Muscle layer of colon (tissue), 2 donors: ENCODE measurements around the gene SEMA4F.
A peak's percentile ranks its signal among the peaks of the same experiment; 100 is the strongest.
"Not testable (repeated sequence)": the region's sequence is repeated elsewhere in the genome, so short reads cannot be mapped to it uniquely, and the experiment has no call there.

Experiments used
- H3K27ac ChIP-seq: one replicate; pipeline ENCODE4 v1.7.0; 2013; ENCODE audit warnings: low read depth, mild to moderate bottlenecking, low read length, moderate library complexity
- H3K27me3 ChIP-seq, 2 donors: one replicate each; pipeline ENCODE4 v1.7.0; 2013; ENCODE audit warnings: low read length in 2 of 2, mild to moderate bottlenecking in 2 of 2; ENCODE audit not compliant: insufficient read depth in 2 of 2, control insufficient read depth in 1 of 2
- H3K36me3 ChIP-seq: one replicate; pipeline ENCODE4 v1.7.0; 2013; ENCODE audit warnings: mild to moderate bottlenecking, low read length; ENCODE audit not compliant: insufficient read depth
- H3K4me1 ChIP-seq: one replicate; pipeline ENCODE4 v1.7.0; 2013; ENCODE audit warnings: mild to moderate bottlenecking, low read length; ENCODE audit not compliant: insufficient read depth
- H3K4me3 ChIP-seq, 2 donors: one replicate each; pipeline ENCODE4 v1.7.0; 2013; ENCODE audit warnings: low read length in 2 of 2, low read depth in 1 of 2, mild to moderate bottlenecking in 1 of 2, moderate library complexity in 1 of 2
- H3K9ac ChIP-seq: one replicate; pipeline ENCODE4 v1.7.0; 2013; ENCODE audit warnings: low read length
- H3K9me3 ChIP-seq: one replicate; pipeline ENCODE4 v1.7.0; 2013; ENCODE audit warnings: mild to moderate bottlenecking, low read length
- donor health status: abdominal sarcoma.
- donor health status: Adenocarcinoma of cecum.

The SEMA4F gene, protein sequence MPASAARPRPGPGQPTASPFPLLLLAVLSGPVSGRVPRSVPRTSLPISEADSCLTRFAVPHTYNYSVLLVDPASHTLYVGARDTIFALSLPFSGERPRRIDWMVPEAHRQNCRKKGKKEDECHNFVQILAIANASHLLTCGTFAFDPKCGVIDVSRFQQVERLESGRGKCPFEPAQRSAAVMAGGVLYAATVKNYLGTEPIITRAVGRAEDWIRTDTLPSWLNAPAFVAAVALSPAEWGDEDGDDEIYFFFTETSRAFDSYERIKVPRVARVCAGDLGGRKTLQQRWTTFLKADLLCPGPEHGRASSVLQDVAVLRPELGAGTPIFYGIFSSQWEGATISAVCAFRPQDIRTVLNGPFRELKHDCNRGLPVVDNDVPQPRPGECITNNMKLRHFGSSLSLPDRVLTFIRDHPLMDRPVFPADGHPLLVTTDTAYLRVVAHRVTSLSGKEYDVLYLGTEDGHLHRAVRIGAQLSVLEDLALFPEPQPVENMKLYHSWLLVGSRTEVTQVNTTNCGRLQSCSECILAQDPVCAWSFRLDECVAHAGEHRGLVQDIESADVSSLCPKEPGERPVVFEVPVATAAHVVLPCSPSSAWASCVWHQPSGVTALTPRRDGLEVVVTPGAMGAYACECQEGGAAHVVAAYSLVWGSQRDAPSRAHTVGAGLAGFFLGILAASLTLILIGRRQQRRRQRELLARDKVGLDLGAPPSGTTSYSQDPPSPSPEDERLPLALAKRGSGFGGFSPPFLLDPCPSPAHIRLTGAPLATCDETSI

GRCh38 chr2:74653985-74654882, at the start of gene SEMA4F:
SEMA4F (plus strand) TSS chr2:74654247; CDS start chr2:74654377, 130 bp downstream.
- Histone ChIP-seq H3K4me3 (peak within 1 kb of the TSS; percentile 51 to 76), H3K36me3 (peaks cover 4% of the 10 kb centered on the region), H3K27ac (peak within 1 kb of the TSS; percentile 6), H3K9ac (peak within 1 kb of the TSS; percentile 44), H3K9me3 (no peaks in the 10 kb centered on the region), H3K4me1 (peaks cover 13% of the 10 kb centered on the region), H3K27me3 (peaks cover 0 to under 1% of the 10 kb centered on the region in 2 donors)

- no peak overlapping the region for H3K9ac ChIP-seq
- no peaks in the 10 kb centered on the region for H3K27me3 ChIP-seq
- H3K4me1 ChIP-seq, result no peaks in the 10 kb centered on the region
- no peaks in the 10 kb centered on the region for H3K36me3 ChIP-seq
- no peak overlapping the region for H3K4me3 ChIP-seq
- H3K9me3 ChIP-seq, result no peaks in the 10 kb centered on the region
- H3K27ac ChIP-seq, result no peak overlapping the region
These were observed 47.1 kb upstream of the SEMA4F start for GRCh38 chr2:74606927-74607326.

- no peak overlapping the region for H3K4me3 ChIP-seq
- H3K4me1 ChIP-seq, result no peaks in the 10 kb centered on the region
- no peak overlapping the region for H3K27ac ChIP-seq
- H3K9ac ChIP-seq, result no peak overlapping the region
- no peaks in the 10 kb centered on the region for H3K9me3 ChIP-seq
- no peaks in the 10 kb centered on the region for H3K36me3 ChIP-seq
- H3K27me3 ChIP-seq, result no peaks in the 10 kb centered on the region
These were observed 36.9 kb upstream of the SEMA4F start for GRCh38 chr2:74617122-74617521.

DNA sequence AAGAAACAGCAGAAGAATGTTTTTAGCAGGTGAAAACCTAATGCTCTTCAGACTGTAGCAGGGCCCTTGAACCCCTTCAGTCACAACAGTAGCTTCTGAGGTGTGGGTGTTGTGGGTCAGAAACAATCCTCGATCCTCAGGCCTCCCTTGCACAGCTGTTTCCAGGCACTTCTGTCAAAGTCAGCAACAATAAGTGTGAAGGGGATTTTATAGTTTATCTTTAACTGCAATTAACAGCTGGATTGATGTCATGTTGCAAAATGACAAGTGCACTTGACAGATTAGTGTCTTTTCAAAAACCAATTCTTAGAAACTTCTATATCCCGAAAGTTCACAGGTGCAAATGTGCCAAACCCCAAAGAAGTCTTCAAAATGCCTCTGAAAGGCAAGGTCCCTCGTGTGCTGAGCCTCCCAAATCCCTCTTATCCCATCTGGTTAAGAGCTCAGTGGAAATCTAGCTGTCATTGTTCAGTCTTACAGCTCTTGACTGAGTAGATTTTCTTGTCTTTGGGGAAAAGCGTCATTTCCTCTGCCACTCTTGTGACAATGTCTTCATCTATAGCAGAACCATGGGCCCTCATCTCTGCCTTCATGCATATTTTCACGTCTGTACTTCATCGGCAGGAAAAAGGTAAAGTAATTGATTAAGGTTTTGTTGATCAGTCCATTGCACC, 35.5 kb upstream of the SEMA4F start:
- Histone ChIP-seq H3K4me3 (no peak overlapping the region), H3K27ac (no peak overlapping the region), H3K9me3 (no peaks in the 10 kb centered on the region), H3K4me1 (no peaks in the 10 kb centered on the region), H3K9ac (no peak overlapping the region), H3K36me3 (no peaks in the 10 kb centered on the region), H3K27me3 (no peaks in the 10 kb centered on the region)

DNA sequence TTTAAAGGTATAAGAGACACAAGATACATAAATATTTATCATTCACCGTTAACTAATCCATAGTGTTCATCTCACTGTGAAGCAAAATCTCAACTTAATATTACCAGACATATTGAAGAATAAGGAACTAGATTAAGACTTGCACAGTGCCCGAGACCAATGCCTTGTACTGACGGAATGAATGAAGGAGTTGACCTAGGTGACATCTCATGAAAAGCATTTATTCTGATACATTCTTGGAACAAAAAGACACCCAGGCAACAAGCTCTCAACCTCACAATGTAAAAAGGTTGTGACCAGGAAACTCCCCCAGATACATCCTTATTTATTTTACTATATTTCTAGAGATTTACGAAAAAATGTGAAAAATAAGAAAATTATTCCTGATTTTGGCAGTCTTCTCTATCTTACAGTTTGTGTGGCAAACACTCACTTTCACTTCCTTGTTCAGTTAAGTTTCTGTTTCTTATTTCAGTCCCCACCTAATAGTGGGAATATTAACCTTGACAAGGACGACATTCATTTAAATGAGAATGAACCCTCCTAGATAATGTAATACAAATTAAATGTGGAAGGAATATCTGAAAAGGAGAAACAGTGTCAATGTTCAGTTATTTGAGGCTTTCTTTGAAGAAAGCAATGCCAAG, 34.3 kb upstream of the SEMA4F start:
- Histone ChIP-seq H3K27me3 (no peaks in the 10 kb centered on the region), H3K36me3 (no peaks in the 10 kb centered on the region), H3K4me3 (no peak overlapping the region), H3K4me1 (no peaks in the 10 kb centered on the region), H3K27ac (no peak overlapping the region), H3K9ac (no peak overlapping the region), H3K9me3 (no peaks in the 10 kb centered on the region)

- H3K36me3 ChIP-seq, result no peaks in the 10 kb centered on the region
- no peaks in the 10 kb centered on the region for H3K9me3 ChIP-seq
- no peak overlapping the region for H3K4me3 ChIP-seq
- no peak overlapping the region for H3K9ac ChIP-seq
- no peaks in the 10 kb centered on the region for H3K27me3 ChIP-seq
- H3K4me1 ChIP-seq, result no peaks in the 10 kb centered on the region
- H3K27ac ChIP-seq, result no peak overlapping the region
These were observed 33.4 kb upstream of the SEMA4F start for GRCh38 chr2:74620671-74621070.

- H3K4me1 ChIP-seq, result no peaks in the 10 kb centered on the region
- H3K36me3 ChIP-seq, result no peaks in the 10 kb centered on the region
- H3K27ac ChIP-seq, result no peak overlapping the region
- no peaks in the 10 kb centered on the region for H3K27me3 ChIP-seq
- H3K9me3 ChIP-seq, result no peaks in the 10 kb centered on the region
- no peak overlapping the region for H3K4me3 ChIP-seq
- no peak overlapping the region for H3K9ac ChIP-seq
These were observed 28.2 kb upstream of the SEMA4F start for GRCh38 chr2:74625658-74626425.

DNA sequence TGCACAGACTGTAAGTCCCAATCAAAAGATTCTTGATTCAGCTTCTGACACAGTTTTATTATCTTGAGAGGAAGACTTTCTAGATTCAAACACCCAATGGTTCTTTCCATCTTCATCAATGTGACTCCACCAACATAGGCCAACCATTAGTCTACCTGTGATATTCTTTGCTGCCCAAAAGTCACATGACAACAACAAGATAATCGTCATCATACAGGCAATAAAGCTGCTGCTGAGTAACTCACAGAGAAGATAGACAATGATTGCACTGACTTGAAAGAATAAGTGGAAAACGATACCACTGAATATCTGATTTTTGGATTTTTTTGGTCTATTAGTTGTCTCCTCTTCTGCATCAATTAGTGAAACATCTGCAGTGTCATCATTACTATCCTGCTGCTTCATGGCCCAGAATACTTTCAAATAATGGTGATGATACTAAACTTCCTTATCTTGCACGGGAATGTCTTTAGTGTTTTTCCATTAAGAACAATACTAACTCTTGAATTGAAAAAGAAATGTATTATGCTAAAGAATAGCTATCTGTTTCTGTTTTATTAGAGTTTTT, 25.4 kb upstream of the SEMA4F start:
- H3K27me3 ChIP-seq, result no peaks in the 10 kb centered on the region
- H3K9me3 ChIP-seq, result no peaks in the 10 kb centered on the region
- no peak overlapping the region for H3K27ac ChIP-seq
- no peak overlapping the region for H3K4me3 ChIP-seq
- H3K9ac ChIP-seq, result no peak overlapping the region
- H3K36me3 ChIP-seq, result no peaks in the 10 kb centered on the region
- H3K4me1 ChIP-seq, result peaks cover 5% of the 10 kb centered on the region

- H3K4me1 ChIP-seq, result not testable (repeated sequence)
These were observed 23.6 kb upstream of the SEMA4F start for GRCh38 chr2:74630454-74630853.

More at GRCh38 chr2:74630454-74630853, 23.6 kb upstream of the SEMA4F start:
- H3K27me3 ChIP-seq, H3K4me3 ChIP-seq, H3K9ac ChIP-seq, H3K36me3 ChIP-seq, H3K27ac ChIP-seq, H3K9me3 ChIP-seq: not testable (repeated sequence)
